PC-3 (cell line): Measurements from ENCODE around the gene USO1. TPM values are rescaled to one million over a fixed set of nuclear protein-coding genes. Genes with fewer than 3 reads are reported as not detected.

Experiments
- ATAC-seq: fragments of 200-7000 bp; cut with Tn5 transposase; 2 replicates; pipeline ENCODE4 v1.9.1; 2020; ENCODE audit warnings: mild to moderate bottlenecking, moderate library complexity
- BruUV-seq: library from RNA; stranded (reverse); fragments of 400-500 nt; replicated peaks from 2 replicates; lab custom pipeline; 2021; lab: Mats Ljungman, UMichigan
- CTCF ChIA-PET: fragments of 300-600 bp; sonication (Branson Sonifier 250); formaldehyde crosslinking; loops from one replicate; lab custom pipeline; 2022; ENCODE audit warnings: antibody characterized with exemption; lab: Charles Lee
- POLR2A ChIA-PET: fragments of 300-600 bp; sonication (Branson Sonifier 250); formaldehyde crosslinking; loops from one replicate; lab custom pipeline; 2022; ENCODE audit warnings: antibody characterized with exemption; ENCODE audit not compliant: unreplicated experiment; lab: Charles Lee
- DNase-seq: peaks from one replicate; pipeline ENCODE4 v3.0.0-alpha.2; 2015
- H2AFZ ChIP-seq: fragments of 300-600 bp; sonication (generic); 2 replicates; pipeline ENCODE4 v1.6.0; 2016; ENCODE audit warnings: antibody characterized with exemption, low read length
- H3F3A ChIP-seq: fragments of 300-600 bp; sonication (generic); one replicate; pipeline ENCODE4 v1.6.0; 2017; ENCODE audit warnings: antibody characterized with exemption, low read length, control low read depth, mild to moderate bottlenecking; ENCODE audit not compliant: unreplicated experiment
- H3K27ac ChIP-seq: fragments of 300-600 bp; sonication (generic); 2 replicates; pipeline ENCODE4 v1.5.1; 2016; ENCODE audit warnings: mild to moderate bottlenecking, low read length
- H3K27me3 ChIP-seq: fragments of 300-600 bp; sonication (generic); 2 replicates; pipeline ENCODE4 v1.6.1; 2016; ENCODE audit warnings: low read length, mixed read lengths
- H3K36me3 ChIP-seq: fragments of 300-600 bp; sonication (generic); 2 replicates; pipeline ENCODE4 v1.6.1; 2016; ENCODE audit warnings: low read depth, mixed run types, low read length, mixed read lengths
- H3K4me1 ChIP-seq: fragments of 300-600 bp; sonication (generic); 2 replicates; pipeline ENCODE4 v1.5.1; 2016; ENCODE audit warnings: low read length; ENCODE audit not compliant: insufficient read depth
- H3K4me2 ChIP-seq: fragments of 300-600 bp; sonication (generic); 2 replicates; pipeline ENCODE4 v1.6.0; 2016; ENCODE audit warnings: low read length
- H3K4me3 ChIP-seq: fragments of 300-600 bp; sonication (generic); 2 replicates; pipeline ENCODE4 v1.5.1; 2016; ENCODE audit warnings: mild to moderate bottlenecking, low read length, mixed read lengths
- H3K79me2 ChIP-seq: fragments of 300-600 bp; sonication (generic); 2 replicates; pipeline ENCODE4 v1.6.1; 2017; ENCODE audit warnings: low read length, mixed read lengths
- H3K9ac ChIP-seq: fragments of 300-600 bp; sonication (generic); 2 replicates; pipeline ENCODE4 v1.6.0; 2016; ENCODE audit warnings: mild to moderate bottlenecking, low read length
- H3K9me2 ChIP-seq: fragments of 300-600 bp; sonication (generic); replicated peaks from 2 replicates; pipeline ENCODE4 v1.6.1; 2016; ENCODE audit warnings: mixed run types, low read length, mixed read lengths
- H3K9me3 ChIP-seq: fragments of 300-600 bp; sonication (generic); 2 replicates; pipeline ENCODE4 v1.6.1; 2016; ENCODE audit warnings: low read length, mixed read lengths
- H4K20me1 ChIP-seq: fragments of 300-600 bp; sonication (generic); 2 replicates; pipeline ENCODE4 v1.6.1; 2016; ENCODE audit warnings: low read length, mixed read lengths
- EZH2 ChIP-seq: fragments of 300-600 bp; sonication (generic); IDR thresholded peaks from one replicate; pipeline ENCODE4 v1.6.1; 2017; ENCODE audit warnings: antibody characterized with exemption, mild to moderate bottlenecking, low read length; ENCODE audit not compliant: unreplicated experiment
- EZH2phosphoT487 ChIP-seq: fragments of 300-600 bp; sonication (generic); IDR thresholded peaks from 2 replicates; pipeline ENCODE4 v1.6.1; 2018; ENCODE audit warnings: mild to moderate bottlenecking, antibody characterized with exemption, low read length, borderline replicate concordance
- intact Hi-C: fragments of 100-400 bp; cut with micrococcal nuclease; formaldehyde crosslinking; loops from 2 replicates; pipeline ENCODE4 v1.9.0; 2023
- total RNA-seq: library from RNA; depleted of rRNA; stranded (reverse); fragments of >200 nt; gene quantifications from 2 replicates; pipeline ENCODE4 v1.2.3, GENCODE V29; 2014
- TF ChIP-seq, protein P1 (sequence below): fragments of 300-600 bp; sonication (generic); conservative IDR thresholded peaks from 2 replicates; pipeline ENCODE4 v1.5.1; 2017; ENCODE audit warnings: antibody characterized with exemption, low read depth, mild to moderate bottlenecking, low read length

USO1 gene
- total RNA-seq, 1 experiment from 2014 or later = 34.3 TPM

DNA sequence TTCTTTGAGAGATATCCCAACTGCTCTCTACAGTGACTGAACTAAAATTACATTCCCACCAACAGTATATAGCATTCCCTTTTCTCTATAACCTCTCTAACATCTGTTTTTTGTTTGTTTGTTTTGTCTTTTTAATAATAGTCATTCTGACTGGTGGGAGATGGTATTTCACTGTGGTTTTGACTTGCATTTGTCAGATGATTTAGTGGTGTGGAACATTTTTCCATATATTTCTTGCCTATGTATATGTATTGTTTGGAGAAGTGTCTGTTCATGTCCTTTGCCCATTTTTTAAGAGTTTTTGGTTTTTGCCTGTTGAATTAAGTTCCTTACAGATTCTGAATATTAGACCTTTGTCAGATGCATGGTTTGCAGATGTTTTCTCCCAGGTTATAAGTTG lies 9.0 kb downstream of the USO1 start:
- TF ChIP-seq, protein P1, sequence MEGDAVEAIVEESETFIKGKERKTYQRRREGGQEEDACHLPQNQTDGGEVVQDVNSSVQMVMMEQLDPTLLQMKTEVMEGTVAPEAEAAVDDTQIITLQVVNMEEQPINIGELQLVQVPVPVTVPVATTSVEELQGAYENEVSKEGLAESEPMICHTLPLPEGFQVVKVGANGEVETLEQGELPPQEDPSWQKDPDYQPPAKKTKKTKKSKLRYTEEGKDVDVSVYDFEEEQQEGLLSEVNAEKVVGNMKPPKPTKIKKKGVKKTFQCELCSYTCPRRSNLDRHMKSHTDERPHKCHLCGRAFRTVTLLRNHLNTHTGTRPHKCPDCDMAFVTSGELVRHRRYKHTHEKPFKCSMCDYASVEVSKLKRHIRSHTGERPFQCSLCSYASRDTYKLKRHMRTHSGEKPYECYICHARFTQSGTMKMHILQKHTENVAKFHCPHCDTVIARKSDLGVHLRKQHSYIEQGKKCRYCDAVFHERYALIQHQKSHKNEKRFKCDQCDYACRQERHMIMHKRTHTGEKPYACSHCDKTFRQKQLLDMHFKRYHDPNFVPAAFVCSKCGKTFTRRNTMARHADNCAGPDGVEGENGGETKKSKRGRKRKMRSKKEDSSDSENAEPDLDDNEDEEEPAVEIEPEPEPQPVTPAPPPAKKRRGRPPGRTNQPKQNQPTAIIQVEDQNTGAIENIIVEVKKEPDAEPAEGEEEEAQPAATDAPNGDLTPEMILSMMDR = no peak
- TF ChIP-seq EZH2 = no peak
- no peak for TF ChIP-seq EZH2phosphoT487
- Histone ChIP-seq H3K36me3 (no peaks in the 10 kb centered on the region), H3F3A (no peaks in the 10 kb centered on the region), H3K9me3 (no peaks in the 10 kb centered on the region), H3K4me1 (no peaks in the 10 kb centered on the region), H2AFZ (no peak overlapping the region), H3K79me2 (peaks cover 68% of the 10 kb centered on the region), H3K4me3 (no peak overlapping the region), H3K27me3 (no peaks in the 10 kb centered on the region), H3K9me2 (no peaks in the 10 kb centered on the region), H3K27ac (no peak overlapping the region), H3K9ac (no peak overlapping the region), H4K20me1 (no peaks in the 10 kb centered on the region), H3K4me2 (no peak overlapping the region)
- BruUV-seq = no TSS peak
- ATAC-seq (no peak), DNase-seq (no peak)
- intact Hi-C loops = no loop called here
- CTCF ChIA-PET = no interaction called here
- POLR2A ChIA-PET = no interaction called here

- Histone ChIP-seq H3K4me1 (no peaks in the 10 kb centered on the region), H3K9me3 (no peaks in the 10 kb centered on the region), H2AFZ (no peak overlapping the region), H4K20me1 (no peaks in the 10 kb centered on the region), H3K79me2 (peaks cover 50% of the 10 kb centered on the region), H3K4me3 (no peak overlapping the region), H3K36me3 (no peaks in the 10 kb centered on the region), H3K9ac (no peak overlapping the region), H3K9me2 (no peaks in the 10 kb centered on the region), H3K4me2 (no peak overlapping the region), H3K27ac (no peak overlapping the region), H3F3A (no peaks in the 10 kb centered on the region), H3K27me3 (no peaks in the 10 kb centered on the region)
- intact Hi-C loops = no loop called here
- BruUV-seq = no TSS peak
- TF ChIP-seq, protein P1 = no peak
- TF ChIP-seq EZH2phosphoT487 = no peak
- no peak for TF ChIP-seq EZH2
- ATAC-seq (no peak), DNase-seq (no peak)
- POLR2A ChIA-PET = interaction anchor here (0.6 kb wide), 1 partner anchor 11 kb away, joined by 6 read pairs; no protein-coding TSS in a partner anchor
- CTCF ChIA-PET = no interaction called here
Observed at GRCh38 chr4:75735525-75735924, 11.1 kb downstream of the USO1 start.

GRCh38 chr4:75736862-75737261 lies 12.5 kb downstream of the USO1 start:
- no peak overlapping the region for H3K27ac ChIP-seq
- TF ChIP-seq EZH2 (no peak), EZH2phosphoT487 (no peak)
- TF ChIP-seq, protein P1 = no peak
- H4K20me1 ChIP-seq = no peaks in the 10 kb centered on the region
- ChIA-PET POLR2A (no interaction called here), CTCF (no interaction called here)
- no peak overlapping the region for H3K4me3 ChIP-seq
- no peaks in the 10 kb centered on the region for H3F3A ChIP-seq
- no peak overlapping the region for H3K4me2 ChIP-seq
- no peaks in the 10 kb centered on the region for H3K9me3 ChIP-seq
- H3K27me3 ChIP-seq = no peaks in the 10 kb centered on the region
- intact Hi-C loops = no loop called here
- no peaks in the 10 kb centered on the region for H3K9me2 ChIP-seq
- no TSS peak for BruUV-seq
- H3K79me2 ChIP-seq = peaks cover 45% of the 10 kb centered on the region
- no peak overlapping the region for H3K9ac ChIP-seq
- H3K4me1 ChIP-seq = peaks cover 4% of the 10 kb centered on the region; the same call in 1 of the 2 replicates
- no peak overlapping the region for H2AFZ ChIP-seq
- no peak for ATAC-seq
- no peaks in the 10 kb centered on the region for H3K36me3 ChIP-seq
- DNase-seq = no peak
